GM06990 (cell line): ENCODE data around the gene FDX1.

Source experiments
- DNase-seq: peaks from one replicate; pipeline ENCODE4 v3.0.0-alpha.2; 2011; ENCODE audit not compliant: insufficient read length; ENCODE audit errors: extremely low read depth
- H3K27me3 ChIP-seq: replicated peaks from 2 replicates; pipeline ENCODE4 v1.6.0; 2011; ENCODE audit warnings: low read length; ENCODE audit not compliant: control insufficient read depth, insufficient read depth
- H3K36me3 ChIP-seq: 2 replicates; pipeline ENCODE4 v1.5.1; 2011; ENCODE audit warnings: low read length; ENCODE audit not compliant: control insufficient read depth, insufficient read depth
- H3K4me3 ChIP-seq: replicated peaks from 2 replicates; pipeline ENCODE4 v1.5.1; 2011; ENCODE audit warnings: low read depth, mild to moderate bottlenecking, control low read depth, low read length
- TF ChIP-seq, protein P1 (sequence below): IDR thresholded peaks from 2 replicates; pipeline ENCODE4 v1.5.1; 2011; ENCODE audit warnings: low read length, control low read depth, mild to moderate bottlenecking, inconsistent platforms; ENCODE audit not compliant: insufficient read depth, poor library complexity, severe bottlenecking

FDX1 gene

GRCh38 chr11:110488446-110488845 lies 58.7 kb downstream of the FDX1 start:
- no peak for DNase-seq
- Histone ChIP-seq H3K4me3 (no peak overlapping the region), H3K27me3 (no peaks in the 10 kb centered on the region; the same call in 1 of the 2 replicates), H3K36me3 (no peaks in the 10 kb centered on the region)
- TF ChIP-seq, protein P1, sequence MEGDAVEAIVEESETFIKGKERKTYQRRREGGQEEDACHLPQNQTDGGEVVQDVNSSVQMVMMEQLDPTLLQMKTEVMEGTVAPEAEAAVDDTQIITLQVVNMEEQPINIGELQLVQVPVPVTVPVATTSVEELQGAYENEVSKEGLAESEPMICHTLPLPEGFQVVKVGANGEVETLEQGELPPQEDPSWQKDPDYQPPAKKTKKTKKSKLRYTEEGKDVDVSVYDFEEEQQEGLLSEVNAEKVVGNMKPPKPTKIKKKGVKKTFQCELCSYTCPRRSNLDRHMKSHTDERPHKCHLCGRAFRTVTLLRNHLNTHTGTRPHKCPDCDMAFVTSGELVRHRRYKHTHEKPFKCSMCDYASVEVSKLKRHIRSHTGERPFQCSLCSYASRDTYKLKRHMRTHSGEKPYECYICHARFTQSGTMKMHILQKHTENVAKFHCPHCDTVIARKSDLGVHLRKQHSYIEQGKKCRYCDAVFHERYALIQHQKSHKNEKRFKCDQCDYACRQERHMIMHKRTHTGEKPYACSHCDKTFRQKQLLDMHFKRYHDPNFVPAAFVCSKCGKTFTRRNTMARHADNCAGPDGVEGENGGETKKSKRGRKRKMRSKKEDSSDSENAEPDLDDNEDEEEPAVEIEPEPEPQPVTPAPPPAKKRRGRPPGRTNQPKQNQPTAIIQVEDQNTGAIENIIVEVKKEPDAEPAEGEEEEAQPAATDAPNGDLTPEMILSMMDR = no peak

- DNase-seq = no peak
- TF ChIP-seq, protein P1 = no peak
- H3K4me3 ChIP-seq = no peak overlapping the region
- H3K27me3 ChIP-seq = no peaks in the 10 kb centered on the region; the same call in 1 of the 2 replicates
- H3K36me3 ChIP-seq = no peaks in the 10 kb centered on the region
These were observed 61.1 kb downstream of the FDX1 start for GRCh38 chr11:110490886-110491285.

DNA sequence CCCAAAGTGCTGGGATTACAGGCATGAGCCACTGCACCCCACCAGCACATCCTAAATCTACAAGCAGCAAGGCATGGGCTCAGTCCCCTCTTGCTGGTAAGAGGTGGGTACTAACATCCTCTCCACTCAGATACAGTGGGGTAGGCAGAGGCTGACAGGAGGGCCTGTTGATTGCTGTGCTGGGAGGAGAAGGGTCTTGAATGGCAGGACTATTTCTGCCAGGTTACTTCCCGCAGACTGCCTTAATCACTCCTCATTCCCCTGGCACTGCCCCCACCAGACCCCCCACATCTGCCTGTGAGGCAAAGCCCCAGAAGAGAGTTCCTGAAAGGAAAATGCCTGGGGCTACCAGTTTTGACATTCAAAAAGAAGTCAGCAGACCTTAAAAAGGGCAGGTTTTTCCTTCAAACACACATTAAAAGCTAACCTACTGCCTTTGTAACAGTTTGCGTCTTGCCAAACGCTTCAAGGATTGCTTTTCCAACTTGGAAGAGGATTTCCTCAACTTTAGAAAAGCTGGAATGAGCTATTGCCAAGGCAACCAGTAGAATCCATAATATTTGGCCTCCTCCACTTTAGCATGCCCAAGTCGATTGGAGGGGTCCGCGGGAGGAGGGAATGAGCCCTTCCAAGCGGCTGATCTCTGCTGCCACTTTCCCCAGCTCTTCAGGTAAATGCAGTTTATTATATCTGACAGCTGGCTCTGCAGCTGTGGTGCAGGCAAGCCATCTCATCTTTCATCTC lies 62.0 kb downstream of the FDX1 start:
- H3K4me3 ChIP-seq = no peak overlapping the region
- DNase-seq = no peak
- TF ChIP-seq, protein P1 = no peak
- no peaks in the 10 kb centered on the region for H3K36me3 ChIP-seq
- no peaks in the 10 kb centered on the region; the same call in 1 of the 2 replicates for H3K27me3 ChIP-seq

- TF ChIP-seq, protein P1 = no peak
- no peaks in the 10 kb centered on the region; the same call in 1 of the 2 replicates for H3K27me3 ChIP-seq
- DNase-seq = no peak
- no peaks in the 10 kb centered on the region for H3K36me3 ChIP-seq
- H3K4me3 ChIP-seq = no peak overlapping the region
These were observed 62.6 kb downstream of the FDX1 start for GRCh38 chr11:110492321-110492685.

DNA sequence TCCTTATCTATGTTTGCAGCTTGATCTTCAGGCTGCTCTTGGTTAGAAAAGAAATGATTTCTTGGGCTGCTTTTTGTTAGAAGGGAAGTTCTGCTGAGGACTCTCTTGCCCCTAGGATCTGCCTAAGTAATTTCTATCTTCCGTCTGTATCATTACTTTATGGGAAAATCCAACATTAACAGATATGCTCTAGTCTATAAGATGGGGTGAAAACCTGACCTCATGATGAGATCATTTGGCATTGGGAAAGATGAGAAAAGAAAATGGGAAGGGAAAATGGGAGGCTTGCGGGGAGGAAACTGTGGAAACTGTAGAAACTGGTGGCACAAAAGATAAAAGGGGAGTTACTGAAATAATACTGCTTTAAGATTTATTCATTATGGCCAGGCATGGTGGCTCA lies 63.6 kb downstream of the FDX1 start:
- DNase-seq = no peak
- no peak overlapping the region for H3K4me3 ChIP-seq
- TF ChIP-seq, protein P1 = no peak
- H3K27me3 ChIP-seq = no peaks in the 10 kb centered on the region; the same call in 1 of the 2 replicates
- no peaks in the 10 kb centered on the region for H3K36me3 ChIP-seq
